ENCODE measurements around the gene ZBTB34.

DNA sequence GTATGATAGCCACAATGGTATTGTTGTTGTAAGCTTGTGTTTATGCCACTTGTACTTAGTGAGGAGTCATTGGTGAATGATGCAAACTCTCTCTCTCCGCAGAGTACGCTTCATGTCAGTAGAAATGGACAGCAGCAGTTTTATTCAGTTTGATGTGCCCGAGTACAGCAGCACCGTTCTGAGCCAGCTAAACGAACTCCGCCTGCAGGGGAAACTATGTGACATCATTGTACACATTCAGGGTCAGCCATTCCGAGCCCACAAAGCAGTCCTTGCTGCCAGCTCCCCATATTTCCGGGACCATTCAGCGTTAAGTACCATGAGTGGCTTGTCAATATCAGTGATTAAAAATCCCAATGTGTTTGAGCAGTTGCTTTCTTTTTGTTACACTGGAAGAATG is 18.8 kb downstream of the ZBTB34 start:
- TF ChIP-seq CTCF (conservative IDR thresholded peaks at IDR 0.05; ENCODE audit: low read depth, low read length) (no peak), EZH2 (IDR thresholded peaks at IDR 0.05; ENCODE audit: low read length, unreplicated experiment) (no peak)

Measured in PC-3 (cell line).